HG02970 (cell line): ENCODE results near the gene CPSF6.
A peak's percentile ranks its signal among the peaks of the same experiment; 100 is the strongest.
"Not testable (repeated sequence)": the region's sequence is repeated elsewhere in the genome, so short reads cannot be mapped to it uniquely, and the experiment has no call there.

Source experiments
- ATAC-seq: cut with Tn5 transposase; IDR thresholded peaks from one replicate; pipeline ENCODE4 v1.9.1; 2021; ENCODE audit warnings: mild to moderate bottlenecking, moderate library complexity, moderate number of reproducible peaks; ENCODE audit not compliant: unreplicated experiment, low FRiP score

CPSF6 gene, protein sequence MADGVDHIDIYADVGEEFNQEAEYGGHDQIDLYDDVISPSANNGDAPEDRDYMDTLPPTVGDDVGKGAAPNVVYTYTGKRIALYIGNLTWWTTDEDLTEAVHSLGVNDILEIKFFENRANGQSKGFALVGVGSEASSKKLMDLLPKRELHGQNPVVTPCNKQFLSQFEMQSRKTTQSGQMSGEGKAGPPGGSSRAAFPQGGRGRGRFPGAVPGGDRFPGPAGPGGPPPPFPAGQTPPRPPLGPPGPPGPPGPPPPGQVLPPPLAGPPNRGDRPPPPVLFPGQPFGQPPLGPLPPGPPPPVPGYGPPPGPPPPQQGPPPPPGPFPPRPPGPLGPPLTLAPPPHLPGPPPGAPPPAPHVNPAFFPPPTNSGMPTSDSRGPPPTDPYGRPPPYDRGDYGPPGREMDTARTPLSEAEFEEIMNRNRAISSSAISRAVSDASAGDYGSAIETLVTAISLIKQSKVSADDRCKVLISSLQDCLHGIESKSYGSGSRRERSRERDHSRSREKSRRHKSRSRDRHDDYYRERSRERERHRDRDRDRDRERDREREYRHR

DNA sequence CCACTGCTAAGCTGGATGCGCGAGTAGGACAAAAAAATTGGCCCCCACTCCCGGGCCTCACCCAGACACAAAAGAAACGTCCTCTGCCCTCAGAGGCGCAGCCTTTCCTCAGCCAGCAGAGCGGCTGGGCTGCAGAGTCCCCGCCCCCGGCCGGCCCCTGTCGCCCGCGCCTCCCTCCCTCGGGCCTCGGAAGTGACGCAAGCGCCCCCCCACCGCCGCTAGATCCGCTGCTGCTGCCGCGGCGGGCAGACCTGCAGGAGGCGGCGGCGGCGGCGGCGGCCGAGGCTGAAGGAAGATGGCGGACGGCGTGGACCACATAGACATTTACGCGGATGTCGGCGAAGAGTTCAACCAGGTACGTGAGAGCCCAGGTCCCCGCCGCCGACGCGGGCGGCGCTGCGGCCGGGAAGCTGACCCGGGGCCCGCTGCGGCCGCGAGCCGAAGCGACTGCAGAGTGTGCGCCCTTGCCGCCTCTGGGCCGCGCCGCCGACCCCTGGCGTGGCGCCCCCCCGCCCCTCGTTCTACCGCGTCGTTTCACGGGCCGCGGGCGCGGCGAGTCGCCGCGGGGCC is at the start of gene CPSF6:
TSS of gene CPSF6 (plus strand) at position 218 of the 570 bp plus-strand sequence. CDS start at position 296, 78 bp downstream.
- peak; percentile 91 for ATAC-seq

GRCh38 chr12:69196302-69197288 is 42.8 kb upstream of the CPSF6 start:
- ATAC-seq: no peak

DNA sequence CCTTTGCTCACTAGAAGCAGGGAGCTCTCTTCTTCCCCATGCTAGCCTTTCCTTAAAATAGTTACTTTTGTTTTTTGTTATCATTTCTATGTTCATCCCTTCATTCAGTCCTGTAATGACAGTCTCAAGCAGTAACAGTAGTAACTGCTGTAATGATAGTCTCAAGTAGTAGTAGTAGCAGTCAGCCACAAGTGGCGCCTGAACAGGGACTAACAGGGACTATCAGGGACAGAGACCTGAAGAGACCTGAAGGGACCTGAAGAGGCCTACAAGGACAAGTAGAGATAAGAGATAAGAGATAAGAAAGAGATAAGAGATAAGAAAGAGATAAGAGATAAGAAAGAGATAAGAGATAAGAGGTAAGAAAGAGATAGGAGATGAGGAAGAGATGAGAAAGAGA is 39.4 kb upstream of the CPSF6 start:
- not testable (repeated sequence) for ATAC-seq

GRCh38 chr12:69204191-69204590 is 35.2 kb upstream of the CPSF6 start:
- no peak for ATAC-seq

DNA sequence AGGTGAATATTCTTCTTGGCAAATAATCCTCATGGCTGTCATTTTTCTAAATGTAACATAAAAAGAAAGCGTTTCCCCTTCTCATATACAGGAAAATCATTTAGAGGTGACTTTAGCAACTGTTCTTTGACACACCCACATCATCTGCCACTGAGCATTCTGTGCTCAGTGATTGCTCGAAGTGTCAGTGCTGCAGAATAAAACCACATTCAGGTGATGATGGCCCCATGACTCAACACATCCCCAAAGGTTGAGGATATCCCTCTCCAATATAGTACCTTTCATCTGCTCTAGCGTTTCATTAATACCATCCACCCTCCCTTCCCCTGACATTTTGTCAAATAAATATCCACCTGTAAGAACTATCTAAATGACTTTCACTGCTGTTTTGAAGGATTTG is 28.7 kb upstream of the CPSF6 start:
- ATAC-seq: no peak

GRCh38 chr12:69211160-69211559 is 28.2 kb upstream of the CPSF6 start:
- ATAC-seq: no peak

DNA sequence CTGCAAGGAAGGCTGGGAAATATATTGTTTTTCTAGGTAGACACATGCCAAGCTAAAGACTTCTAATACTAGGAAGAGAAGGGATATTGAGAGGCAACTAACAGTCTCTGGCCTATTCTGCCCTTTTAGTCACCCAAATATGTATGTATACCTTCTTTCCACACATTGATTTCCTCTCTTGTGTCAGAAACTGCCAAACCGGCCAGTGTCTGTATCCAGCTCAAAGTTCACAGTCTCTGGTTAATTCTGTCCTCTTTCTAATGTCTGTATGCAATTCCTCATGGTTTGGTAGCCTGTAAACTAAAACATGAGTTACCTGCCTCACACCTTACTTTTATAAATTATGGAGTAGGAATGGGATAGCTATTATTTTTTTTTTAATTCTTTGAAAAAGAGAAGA is 25.2 kb upstream of the CPSF6 start:
- ATAC-seq: no peak

DNA sequence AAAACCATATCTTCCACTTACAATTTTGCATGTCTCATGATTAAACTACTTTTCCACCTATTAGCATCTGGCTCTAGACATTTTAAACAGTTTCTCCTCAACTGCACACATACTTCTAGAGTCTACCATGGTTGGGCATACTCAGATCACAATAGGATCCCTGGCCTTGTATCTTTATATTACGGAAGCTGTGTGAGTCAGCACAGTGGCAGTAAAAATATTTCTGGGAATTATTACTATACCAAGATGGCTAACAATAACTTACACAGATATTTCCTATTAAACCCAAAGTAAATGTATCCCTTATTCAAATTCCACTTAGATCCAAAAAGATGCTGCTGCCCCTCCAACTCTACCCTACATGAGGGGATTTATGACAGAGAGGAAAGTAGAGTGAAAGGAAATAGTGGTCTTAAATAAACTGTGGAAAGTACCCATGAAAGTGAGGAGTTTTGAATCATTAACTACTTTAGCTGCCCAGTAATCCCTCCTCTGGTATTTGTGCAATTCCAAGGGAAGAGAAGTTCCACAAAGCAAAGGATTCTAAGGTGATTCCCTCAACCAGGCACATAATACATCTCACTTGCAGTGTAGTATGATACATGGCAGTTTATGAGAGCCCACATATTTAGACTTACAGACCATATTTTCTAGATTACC is 14.0 kb upstream of the CPSF6 start:
- no peak for ATAC-seq

DNA sequence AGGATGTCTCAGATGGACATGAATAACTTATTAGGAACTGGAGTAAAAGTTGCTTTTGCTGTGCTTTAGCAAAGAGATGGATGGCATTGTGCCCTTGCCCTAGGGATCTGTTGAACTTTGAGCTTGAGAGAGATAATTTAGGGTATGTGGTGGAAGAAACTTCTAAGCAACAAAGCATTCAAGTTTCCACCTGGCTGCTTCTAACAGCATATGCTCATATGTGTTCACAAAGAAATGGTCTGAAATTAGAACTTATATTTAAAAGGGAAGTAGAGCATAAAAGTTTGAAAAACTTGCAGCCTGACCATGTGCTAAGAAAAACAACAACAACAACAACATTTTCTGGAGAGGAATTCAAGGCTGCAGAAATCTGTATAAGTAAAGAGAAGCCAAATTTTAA is 7.9 kb upstream of the CPSF6 start:
- ATAC-seq: no peak

GRCh38 chr12:69238589-69239351 is 599 bp upstream of the CPSF6 start:
- peak; percentile 2 for ATAC-seq

DNA sequence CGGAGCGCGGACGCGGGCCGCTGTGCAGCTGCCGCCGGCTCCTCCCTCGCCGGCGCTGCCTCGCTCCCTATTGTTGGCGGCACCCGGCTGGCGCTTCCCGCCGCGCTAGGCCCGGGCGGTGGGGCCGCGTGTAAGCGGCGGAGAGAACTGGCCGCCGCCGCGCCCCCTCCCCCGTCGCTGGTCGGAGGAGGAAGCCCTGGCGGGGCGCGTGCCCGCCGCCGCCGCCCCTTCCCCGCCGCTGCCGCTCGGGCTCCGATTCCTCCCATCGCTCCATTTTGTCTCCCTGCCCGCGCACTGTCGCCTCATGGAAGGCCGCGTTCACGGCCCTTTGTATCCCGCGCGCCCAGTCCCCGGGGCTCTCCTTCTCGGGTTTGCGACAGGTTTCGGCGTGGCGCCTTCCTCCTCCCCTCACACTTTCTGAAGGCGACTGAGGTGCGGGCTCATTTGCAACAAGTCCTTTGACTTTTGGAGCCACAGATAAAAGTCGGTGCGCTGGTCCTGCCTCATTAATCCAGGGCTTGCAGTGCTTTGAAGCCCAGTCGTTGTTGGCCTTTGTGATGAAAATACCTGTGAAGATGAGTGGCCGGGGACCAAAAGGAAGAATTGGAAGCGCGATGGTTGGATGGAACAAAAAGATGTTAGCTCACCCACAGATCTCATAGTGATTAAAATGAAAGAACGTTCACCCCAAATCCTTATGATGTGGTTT is 707 bp downstream of the CPSF6 start:
- peak; percentile 43 for ATAC-seq

DNA sequence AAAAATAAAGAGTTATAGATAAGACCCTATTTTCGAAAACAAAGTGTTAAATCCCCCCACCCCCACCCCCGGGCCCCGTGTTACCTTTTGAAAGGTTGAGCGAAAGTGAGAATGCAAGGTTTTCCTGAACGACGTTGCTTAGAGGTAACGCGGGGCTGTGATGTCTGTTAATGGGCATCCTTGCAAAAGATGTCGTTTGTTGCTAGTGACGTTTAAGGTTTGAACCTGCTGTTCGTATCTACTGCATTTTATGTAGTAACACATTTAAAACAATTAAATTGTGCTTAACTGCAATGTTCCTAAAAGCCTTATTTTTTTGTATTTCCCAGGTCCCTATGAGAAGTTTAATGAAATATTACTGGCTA is 1.2 kb downstream of the CPSF6 start:
- no peak for ATAC-seq

DNA sequence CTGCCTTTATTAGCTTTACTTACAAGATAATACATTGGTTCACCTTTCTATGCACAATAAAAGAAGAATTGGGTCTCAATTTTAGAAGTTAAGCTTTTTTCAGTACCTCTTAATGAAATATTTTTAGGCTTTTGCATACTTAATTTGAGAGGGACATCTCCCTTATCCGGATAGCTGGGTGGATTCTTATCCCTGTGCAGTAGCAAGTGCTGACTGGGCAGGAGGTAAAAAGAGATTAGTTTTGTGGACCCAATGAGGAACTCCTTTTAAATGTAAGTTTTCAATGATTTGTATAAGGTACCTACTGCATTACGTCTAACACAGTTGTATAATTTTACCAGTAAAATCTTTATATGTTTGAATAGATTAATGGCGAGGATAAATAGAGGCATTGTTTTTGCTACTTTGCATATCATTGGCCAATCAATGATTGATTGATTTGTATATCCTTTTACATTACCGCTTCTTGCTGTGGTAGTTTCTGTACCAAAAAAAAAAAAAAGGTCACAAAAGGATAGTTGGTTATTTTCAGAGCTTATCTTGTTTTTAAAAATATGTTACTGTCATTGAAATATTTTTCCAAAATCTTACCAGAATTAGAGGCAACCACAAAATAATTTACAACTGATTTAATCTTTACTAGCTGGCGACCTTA is 2.2 kb downstream of the CPSF6 start:
- ATAC-seq: no peak

DNA sequence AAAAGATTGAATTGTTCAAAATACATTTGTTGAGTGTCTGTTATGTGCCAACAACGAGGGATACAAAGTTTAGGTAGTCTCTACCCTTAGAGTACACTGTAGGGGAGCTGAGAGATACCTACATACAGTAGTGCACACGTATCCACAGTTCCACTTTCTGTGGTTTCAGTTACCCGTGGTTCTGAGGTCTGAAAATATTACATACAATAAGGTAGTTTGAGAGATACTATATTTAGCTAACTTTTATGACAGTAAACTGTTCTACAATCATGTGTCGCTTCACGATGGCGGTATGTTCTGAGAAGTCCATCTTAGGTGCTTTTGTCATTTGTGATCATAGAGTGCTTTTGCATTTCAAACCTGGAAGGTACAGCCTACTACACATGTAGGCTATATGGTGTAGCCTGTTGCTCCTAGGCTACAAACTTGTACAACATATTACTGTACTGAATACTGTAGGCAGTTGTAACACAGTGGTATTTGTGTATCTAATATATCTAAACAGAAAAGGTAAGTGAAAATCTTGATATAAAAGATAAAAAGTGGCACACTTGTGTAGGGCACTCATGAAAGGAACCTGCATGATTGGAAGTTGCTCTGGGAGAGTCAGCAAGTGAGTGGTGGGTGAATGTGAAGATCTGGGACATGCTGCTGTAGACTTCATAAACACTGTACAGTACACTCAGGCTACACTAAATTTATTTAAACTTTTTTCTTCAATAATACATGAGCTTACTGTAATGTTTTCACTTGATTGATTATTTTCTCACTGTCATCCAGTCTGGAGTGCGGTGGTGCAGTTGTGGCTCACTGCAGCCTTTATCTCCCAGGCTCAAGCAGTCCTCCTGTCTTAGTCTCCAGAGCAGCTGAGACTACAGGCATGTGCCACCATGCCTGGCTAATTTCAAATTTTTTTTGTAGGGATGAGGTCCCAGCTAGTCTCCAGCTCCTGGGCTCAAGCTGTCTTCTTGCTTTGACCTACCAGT is 4.0 kb downstream of the CPSF6 start:
- ATAC-seq: no peak

GRCh38 chr12:69247268-69248018 is 8.1 kb downstream of the CPSF6 start:
- no peak for ATAC-seq

DNA sequence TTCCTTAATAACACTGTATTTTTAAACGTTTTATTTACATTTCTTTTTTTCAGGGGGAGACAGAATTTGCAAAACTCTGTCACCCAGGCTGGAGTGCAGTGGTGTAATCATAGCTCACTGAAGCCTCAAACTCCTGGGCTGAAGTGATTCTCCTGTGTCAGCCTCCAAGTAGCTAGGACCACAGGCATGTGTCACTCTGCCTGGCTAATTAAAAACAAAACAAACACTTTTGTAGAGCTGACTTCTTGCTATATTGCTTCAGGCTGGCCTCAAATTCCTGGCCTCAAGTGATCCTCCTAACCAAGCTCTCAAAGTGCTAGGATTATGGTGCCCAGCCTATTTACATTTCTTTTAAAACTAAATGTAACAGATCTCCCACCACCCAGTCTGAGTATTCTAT is 12.7 kb downstream of the CPSF6 start:
- ATAC-seq: no peak

DNA sequence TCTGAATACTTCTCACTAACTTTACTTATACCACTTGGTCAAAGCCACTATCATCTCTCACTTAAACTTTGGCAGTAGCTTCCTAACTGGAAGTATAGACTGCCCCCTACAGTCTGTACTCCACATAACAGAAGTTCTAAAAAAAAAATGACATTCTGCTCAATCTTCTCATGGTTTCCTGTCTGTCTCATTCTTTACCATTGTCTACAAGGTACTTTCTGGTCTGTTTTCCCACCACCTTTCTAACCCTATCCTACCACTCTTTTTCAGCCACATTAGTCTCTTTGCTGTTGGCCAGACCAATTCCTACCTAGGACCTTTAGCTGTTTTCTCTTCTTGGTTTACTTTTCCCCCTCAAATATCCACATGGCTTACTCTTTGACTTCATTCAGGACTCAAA is 14.7 kb downstream of the CPSF6 start:
- ATAC-seq: no peak
